Stomach (tissue), 4 donors: ENCODE measurements around the gene CBX1.
A peak's percentile ranks its signal among the peaks of the same experiment; 100 is the strongest.

ENCODE experiments used
- POLR2A ChIP-seq, 4 donors: fragments of 450-650 bp; IDR thresholded peaks; one replicate each; pipeline ENCODE4 v1.6.1; 2016; ENCODE audit warnings: antibody characterized with exemption in 4 of 4, control low read depth in 2 of 4, mild to moderate bottlenecking in 1 of 4, moderate library complexity in 1 of 4
- POLR2AphosphoS5 ChIP-seq, 3 donors: sonication (generic); formaldehyde crosslinking; IDR thresholded peaks; one replicate each; pipeline ENCODE4 v1.6.1; 2016; ENCODE audit warnings: antibody characterized with exemption in 3 of 3
- TF ChIP-seq, protein P1 (sequence below), 7 experiments: fragments of 450-650 bp in 4 of 7; fragments of 200-600 bp in 3 of 7; sonication (generic) in 3 of 7; IDR thresholded peaks; one replicate each; pipeline ENCODE4 v1.5.1; 2016 to 2019; ENCODE audit warnings: antibody characterized with exemption in 7 of 7, control low read depth in 2 of 7, mild to moderate bottlenecking in 1 of 7

DNA sequence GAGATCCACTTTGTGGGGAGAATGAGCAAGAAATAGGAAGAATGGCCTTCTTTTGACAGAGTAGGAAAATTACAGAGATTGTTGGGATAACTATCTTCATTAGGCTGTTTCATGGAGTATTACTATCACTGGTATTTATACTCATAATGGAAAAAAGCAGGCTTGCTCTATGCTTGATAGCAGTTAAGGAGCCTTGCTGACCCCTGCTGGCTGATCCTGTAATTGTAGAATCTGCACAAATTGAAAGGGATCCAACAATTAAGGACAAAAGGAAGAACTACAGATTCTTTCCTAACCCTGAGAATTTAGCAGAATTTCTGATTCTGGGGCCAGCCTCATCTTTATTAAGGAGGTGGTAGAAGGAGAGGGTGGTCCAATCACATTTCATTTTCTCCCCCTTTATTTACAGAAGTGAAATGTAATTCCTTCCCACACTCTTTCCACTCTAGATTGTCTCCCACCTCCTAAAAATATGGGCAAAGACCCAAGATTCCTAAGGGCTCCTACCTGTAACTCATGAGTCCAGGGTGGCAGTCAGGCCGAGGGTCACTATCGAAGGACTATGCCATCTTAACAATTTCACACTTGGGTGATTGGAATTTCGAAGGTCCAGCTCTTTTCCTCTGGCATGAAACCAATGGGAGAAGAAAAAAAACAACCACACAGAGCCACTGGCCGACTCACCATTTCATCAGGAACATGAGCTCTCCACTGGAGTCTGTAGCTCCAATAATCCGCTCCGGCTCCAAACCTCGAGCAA is 26.8 kb downstream of the CBX1 start:
- TF ChIP-seq POLR2AphosphoS5 (IDR thresholded peaks at IDR 0.05), result peak in 2 of 3 donors; percentile 13 to 62
- TF ChIP-seq, protein P1, sequence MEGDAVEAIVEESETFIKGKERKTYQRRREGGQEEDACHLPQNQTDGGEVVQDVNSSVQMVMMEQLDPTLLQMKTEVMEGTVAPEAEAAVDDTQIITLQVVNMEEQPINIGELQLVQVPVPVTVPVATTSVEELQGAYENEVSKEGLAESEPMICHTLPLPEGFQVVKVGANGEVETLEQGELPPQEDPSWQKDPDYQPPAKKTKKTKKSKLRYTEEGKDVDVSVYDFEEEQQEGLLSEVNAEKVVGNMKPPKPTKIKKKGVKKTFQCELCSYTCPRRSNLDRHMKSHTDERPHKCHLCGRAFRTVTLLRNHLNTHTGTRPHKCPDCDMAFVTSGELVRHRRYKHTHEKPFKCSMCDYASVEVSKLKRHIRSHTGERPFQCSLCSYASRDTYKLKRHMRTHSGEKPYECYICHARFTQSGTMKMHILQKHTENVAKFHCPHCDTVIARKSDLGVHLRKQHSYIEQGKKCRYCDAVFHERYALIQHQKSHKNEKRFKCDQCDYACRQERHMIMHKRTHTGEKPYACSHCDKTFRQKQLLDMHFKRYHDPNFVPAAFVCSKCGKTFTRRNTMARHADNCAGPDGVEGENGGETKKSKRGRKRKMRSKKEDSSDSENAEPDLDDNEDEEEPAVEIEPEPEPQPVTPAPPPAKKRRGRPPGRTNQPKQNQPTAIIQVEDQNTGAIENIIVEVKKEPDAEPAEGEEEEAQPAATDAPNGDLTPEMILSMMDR (IDR thresholded peaks at IDR 0.05), result peak in 5 of 7 experiments; percentile 57 to 87 (median 73)
- TF ChIP-seq POLR2A (IDR thresholded peaks at IDR 0.05), result no peak
